K562 (cell line): ENCODE results near the gene CXCR2. TPM values are rescaled to one million over a fixed set of nuclear protein-coding genes. Genes with fewer than 3 reads are reported as not detected.

Experiments used
- ATAC-seq: fragments of 200-7000 bp; cut with Tn5 transposase; 3 replicates; pipeline ENCODE4 v1.9.1; 2020; ENCODE audit warnings: moderate library complexity
- BruUV-seq: library from RNA; stranded (reverse); fragments of 400-500 nt; replicated peaks from 2 replicates; lab custom pipeline; 2021; lab: Mats Ljungman, UMichigan
- CTCF ChIA-PET: fragments of 300-600 bp; formaldehyde crosslinking; extraction: SDS; loops from one replicate; lab custom pipeline; 2021; ENCODE audit warnings: low intra/inter-chr PET ratio; lab: Yijun Ruan, JAX
- POLR2A ChIA-PET: fragments of 300-600, 350-650 bp; sonication (Branson Sonifier 250); formaldehyde crosslinking; extraction: SDS; loops from one replicate; lab custom pipeline; 2021; ENCODE audit warnings: antibody characterized with exemption, inconsistent platforms; lab: Yijun Ruan, JAX
- DNase-seq, 4 experiments: peaks; one replicate each; pipeline versions ENCODE4 v3.0.0 to v3.0.0-alpha.2; 2011 to 2018; ENCODE audit warnings: low spot score in 3 of 4, mixed read lengths in 3 of 4; ENCODE audit errors: extremely low read depth in 1 of 4
- FAIRE-seq: peaks from 2 replicates; lab custom pipeline; 2011; peaks lifted over from hg19 to GRCh38; lab: Jason Lieb, UNC
- H2AFZ ChIP-seq: 2 replicates; pipeline ENCODE4 v1.6.0; 2011; ENCODE audit warnings: low read depth, low read length, control low read depth, inconsistent platforms
- H3K27ac ChIP-seq: fragments of 200-600 bp; 3 replicates; pipeline ENCODE4 v1.8.0; 2011; ENCODE audit warnings: low read depth, mild to moderate bottlenecking, control low read depth, inconsistent platforms, low read length, moderate library complexity, mixed read lengths; ENCODE audit errors: extremely low read depth
- H3K27me3 ChIP-seq, 2 experiments: fragments of 300-600 bp in 1 of 2; 2 replicates in 1 of 2; 3 replicates in 1 of 2; pipeline versions ENCODE4 v1.6.0 to v1.8.0; 2011; ENCODE audit warnings: inconsistent platforms in 2 of 2, low read length in 2 of 2, mild to moderate bottlenecking in 1 of 2, mixed read lengths in 1 of 2, moderate library complexity in 1 of 2; ENCODE audit not compliant: control insufficient read depth in 2 of 2, insufficient read depth in 2 of 2
- H3K36me3 ChIP-seq: fragments of 300-600 bp; 3 replicates; pipeline ENCODE4 v1.8.0; 2011; ENCODE audit warnings: mild to moderate bottlenecking, low read length, inconsistent platforms; ENCODE audit not compliant: control insufficient read depth, insufficient read depth
- H3K4me1 ChIP-seq, 2 experiments: fragments of 200-600 bp in 1 of 2; replicated peaks in 1 of 2; 2 replicates in 1 of 2; 3 replicates in 1 of 2; pipeline versions ENCODE4 v1.5.1 to v1.8.0; 2011; ENCODE audit warnings: inconsistent platforms in 2 of 2, low read length in 2 of 2, mild to moderate bottlenecking in 1 of 2, mixed read lengths in 1 of 2, moderate library complexity in 1 of 2; ENCODE audit not compliant: control insufficient read depth in 2 of 2, insufficient read depth in 2 of 2
- H3K4me2 ChIP-seq: 2 replicates; pipeline ENCODE4 v1.6.1; 2011; ENCODE audit warnings: low read length, control low read depth, inconsistent platforms, mixed read lengths; ENCODE audit not compliant: insufficient read depth
- H3K4me3 ChIP-seq: fragments of 200-600 bp; sonication (generic), shearing (Covaris generic); 2 replicates; pipeline ENCODE4 v1.5.1; 2016; ENCODE audit warnings: control low read depth, inconsistent platforms
- H3K79me2 ChIP-seq: fragments of 200-600 bp; 3 replicates; pipeline ENCODE4 v1.8.0; 2011; ENCODE audit warnings: low read length, inconsistent platforms; ENCODE audit not compliant: control insufficient read depth, insufficient read depth
- H3K9ac ChIP-seq, 2 experiments: 2 replicates each; pipeline versions ENCODE4 v1.6.0 to v1.6.1; 2011; ENCODE audit warnings: low read depth in 2 of 2, low read length in 2 of 2, control low read depth in 1 of 2, inconsistent platforms in 1 of 2, mild to moderate bottlenecking in 1 of 2, mixed read lengths in 1 of 2; ENCODE audit not compliant: insufficient read depth in 1 of 2
- H3K9me1 ChIP-seq: one replicate; pipeline ENCODE4 v1.6.0; 2011; ENCODE audit warnings: inconsistent platforms, mild to moderate bottlenecking, low read length, moderate library complexity; ENCODE audit not compliant: control insufficient read depth, insufficient read depth
- H3K9me3 ChIP-seq: replicated peaks from 2 replicates; pipeline ENCODE4 v1.5.1; 2011; ENCODE audit warnings: low read depth, low read length, inconsistent platforms; ENCODE audit not compliant: control insufficient read depth, insufficient read depth
- H4K20me1 ChIP-seq: replicated peaks from 2 replicates; pipeline ENCODE4 v1.6.1; 2011; ENCODE audit warnings: low read length, inconsistent platforms, mixed read lengths; ENCODE audit not compliant: control insufficient read depth, insufficient read depth
- HINFP ChIP-seq: fragments of 450-650 bp; conservative IDR thresholded peaks from 2 replicates; pipeline ENCODE4 v1.6.1; 2016; ENCODE audit warnings: missing genetic modification characterization, low read depth, mild to moderate bottlenecking, control low read depth, missing compliant biosample characterization
- HNRNPLL ChIP-seq: fragments of 200-400 bp; formaldehyde crosslinking; IDR thresholded peaks from 2 replicates; pipeline ENCODE4 v1.6.1; 2017; ENCODE audit warnings: low read length, low read depth, mild to moderate bottlenecking; ENCODE audit not compliant: poor library complexity, severe bottlenecking
- MYNN ChIP-seq, 2 experiments: sonication (generic); formaldehyde crosslinking in 1 of 2; IDR thresholded peaks; 2 replicates each; pipeline versions ENCODE4 v1.5.0 to v1.6.1; 2016 to 2020; ENCODE audit warnings: antibody characterized with exemption in 1 of 2, missing genetic modification reagents in 1 of 2
- NFIC ChIP-seq: fragments of 450-650 bp; IDR thresholded peaks from 2 replicates; pipeline ENCODE4 v1.6.1; 2017; ENCODE audit warnings: mild to moderate bottlenecking, inconsistent platforms
- SPI1 ChIP-seq: IDR thresholded peaks from 2 replicates; pipeline ENCODE4 v1.6.1; 2011; ENCODE audit warnings: low read depth, low read length, control low read depth, borderline replicate concordance
- ZC3H11A ChIP-seq: IDR thresholded peaks from 2 replicates; pipeline ENCODE4 v1.6.1; 2012; ENCODE audit warnings: low read depth, low read length, improper control_type of control experiment
- WGBS: fragments of 100-300 bp; shearing (Covaris generic); methylation state at CpG from one replicate; pipeline ENCODE4 v1.1.6; 2016; ENCODE audit warnings: low coverage, mixed read lengths; ENCODE audit not compliant: insufficient coverage; ENCODE audit errors: missing lambda C conversion rate; 5-methylcytosine and 5-hydroxymethylcytosine counted together
- in situ Hi-C: fragments of 300-500 bp; cut with MboI; formaldehyde crosslinking; loops from 4 replicates; pipeline ENCODE4 v1.15.0; 2018; ENCODE audit warnings: inconsistent platforms, mixed read lengths
- intact Hi-C: fragments of 100-400 bp; cut with micrococcal nuclease; formaldehyde crosslinking; loops from 2 replicates; pipeline ENCODE4 v1.14.2; 2022
- polyA plus RNA-seq, 8 experiments: library from polyadenylated mRNA; depleted of rRNA in 4 of 8; stranded (reverse) in 5 of 8; unstranded in 3 of 8; fragments of >200 nt; fragmentation: Nextera tagmentation in 2 of 8; fragmentation: Illumina TruSeq in 1 of 8; extraction: Ambion mirVana in 2 of 8; extraction: Trizol in 1 of 8; gene quantifications; 2 replicates each; pipeline versions ENCODE4 v1.2.1 to v1.2.3, GENCODE V29; 2011 to 2014; ENCODE audit warnings: inconsistent platforms in 1 of 8, missing spikeins in 1 of 8
- total RNA-seq, 7 experiments: library from RNA; depleted of rRNA in 6 of 7; stranded (reverse); fragments of >200 nt in 6 of 7; fragmentation: Illumina TruSeq in 2 of 7; extraction: Trizol in 2 of 7; gene quantifications; 2 replicates each; pipeline versions ENCODE4 v1.2.1 to v1.2.3, GENCODE V29; 2011 to 2021; ENCODE audit warnings: low replicate concordance in 1 of 7

Gene CXCR2
- total and polyA plus RNA-seq, 9 of the 15 experiments (the other 6 are each of a cell fraction or from before 2014, with no cell fraction given), result not detected

- 0% methylated on average over 3 of the region's 3 CpGs for WGBS
- no peak overlapping the region for H3K9ac ChIP-seq
- no peaks in the 10 kb centered on the region for H3K79me2 ChIP-seq
- H3K4me3 ChIP-seq, result no peak overlapping the region
- H3K9me3 ChIP-seq, result no peaks in the 10 kb centered on the region
- H3K27ac ChIP-seq, result no peak overlapping the region
- H4K20me1 ChIP-seq, result no peaks in the 10 kb centered on the region
- no peak overlapping the region for H3K4me2 ChIP-seq
- CTCF ChIA-PET, result no interaction called here
- no TSS peak for BruUV-seq
- in situ Hi-C loops (no loop called here), intact Hi-C loops (no loop called here)
- H3K36me3 ChIP-seq, result no peaks in the 10 kb centered on the region
- POLR2A ChIA-PET, result no interaction called here
- no peak overlapping the region for H2AFZ ChIP-seq
- H3K27me3 ChIP-seq, result peaks cover 0 to 40% of the 10 kb centered on the region in 2 experiments; a peak in 4 of 5 replicates
- no peaks in the 10 kb centered on the region for H3K4me1 ChIP-seq
- ATAC-seq (no peak), FAIRE-seq (no peak), DNase-seq (no peak)
- no peaks in the 10 kb centered on the region for H3K9me1 ChIP-seq
- TF ChIP-seq MYNN (IDR thresholded peaks at IDR 0.05), result no peak
- no peak for TF ChIP-seq MYNN (CRISPR knock-in tag; IDR thresholded peaks at IDR 0.05)
- TF ChIP-seq SPI1, result peak; percentile 69; the same call in 1 of the 2 replicates
Observed at GRCh38 chr2:218137514-218137913, 11.7 kb downstream of the CXCR2 start.

GRCh38 chr2:218138047-218138446 is 12.2 kb downstream of the CXCR2 start:
- ATAC-seq (no peak), DNase-seq (no peak), FAIRE-seq (no peak)
- Histone ChIP-seq H3K36me3 (no peaks in the 10 kb centered on the region), H3K4me2 (no peak overlapping the region), H3K9me3 (no peaks in the 10 kb centered on the region), H3K27ac (no peak overlapping the region), H3K79me2 (no peaks in the 10 kb centered on the region), H3K4me3 (no peak overlapping the region), H3K9me1 (no peaks in the 10 kb centered on the region), H3K27me3 (peaks cover 0 to 40% of the 10 kb centered on the region in 2 experiments; a peak in 4 of 5 replicates), H2AFZ (no peak overlapping the region), H3K4me1 (no peaks in the 10 kb centered on the region), H4K20me1 (no peaks in the 10 kb centered on the region), H3K9ac (no peak overlapping the region)
- in situ Hi-C loops, result no loop called here
- ChIA-PET POLR2A (no interaction called here), CTCF (no interaction called here)
- BruUV-seq, result no TSS peak
- intact Hi-C loops, result no loop called here
- 0% methylated on average over 4 of the region's 4 CpGs for WGBS
- no peak for TF ChIP-seq ZC3H11A
- TF ChIP-seq NFIC, result no peak
- no peak for TF ChIP-seq HINFP (tag)
- no peak for TF ChIP-seq HNRNPLL
